LoVo (cell line): ENCODE results near the gene DENND5B.
"Not testable (repeated sequence)": the region's sequence is repeated elsewhere in the genome, so short reads cannot be mapped to it uniquely, and the experiment has no call there.

ENCODE experiments used
- DNase-seq: peaks from one replicate; pipeline ENCODE4 v3.0.0-alpha.2; 2016; ENCODE audit warnings: low spot score

DENND5B gene

GRCh38 chr12:31590642-31591379, at the start of gene DENND5B:
Gene DENND5B, minus strand, starts transcription at chr12:31591136. Its CDS starts 304 bp downstream, at chr12:31590832.
- peak; percentile 66 for DNase-seq

GRCh38 chr12:31634620-31635019, 43.7 kb upstream of the DENND5B start:
- DNase-seq = no peak

GRCh38 chr12:31633464-31633863, 42.5 kb upstream of the DENND5B start:
- no peak for DNase-seq

GRCh38 chr12:31631809-31632208, 40.9 kb upstream of the DENND5B start:
- DNase-seq = no peak

- DNase-seq = no peak
Observed at GRCh38 chr12:31631023-31631724, 40.2 kb upstream of the DENND5B start.

GRCh38 chr12:31629756-31630732, 39.1 kb upstream of the DENND5B start:
- DNase-seq = no peak

GRCh38 chr12:31627456-31628054, 36.6 kb upstream of the DENND5B start:
- DNase-seq = no peak

- DNase-seq = no peak
Observed at GRCh38 chr12:31626270-31626995, 35.5 kb upstream of the DENND5B start.

GRCh38 chr12:31622038-31622437, 31.1 kb upstream of the DENND5B start:
- DNase-seq = no peak

- DNase-seq = peak; percentile 90
Observed at GRCh38 chr12:31620311-31620710, 29.4 kb upstream of the DENND5B start.

GRCh38 chr12:31618228-31619025, 27.5 kb upstream of the DENND5B start:
- DNase-seq = no peak

GRCh38 chr12:31612819-31613218, 21.9 kb upstream of the DENND5B start:
- no peak for DNase-seq

- DNase-seq = not testable (repeated sequence)
Observed at GRCh38 chr12:31608299-31608698, 17.4 kb upstream of the DENND5B start.

- no peak for DNase-seq
Observed at GRCh38 chr12:31605531-31605930, 14.6 kb upstream of the DENND5B start.

GRCh38 chr12:31603546-31604009, 12.6 kb upstream of the DENND5B start:
- DNase-seq = no peak

- DNase-seq = no peak
Observed at GRCh38 chr12:31600750-31601149, 9.8 kb upstream of the DENND5B start.

GRCh38 chr12:31600252-31600651, 9.3 kb upstream of the DENND5B start:
- no peak for DNase-seq

- DNase-seq = no peak
Observed at GRCh38 chr12:31599053-31599452, 8.1 kb upstream of the DENND5B start.

- no peak for DNase-seq
Observed at GRCh38 chr12:31597066-31597465, 6.1 kb upstream of the DENND5B start.

GRCh38 chr12:31594681-31595080, 3.7 kb upstream of the DENND5B start:
- DNase-seq = no peak
